Effector memory CD4-positive, alpha-beta T cell (primary cell): ENCODE measurements around the gene PKD1.
"Not testable (repeated sequence)": the region's sequence is repeated elsewhere in the genome, so short reads cannot be mapped to it uniquely, and the experiment has no call there.

ENCODE experiments used
- DNase-seq, 3 donors: peaks; one replicate each; pipeline ENCODE4 v3.0.0-alpha.2; 2020
- H3K27ac ChIP-seq: 2 replicates; pipeline ENCODE4 v1.7.0; 2013; ENCODE audit warnings: mild to moderate bottlenecking, low read length, moderate library complexity; ENCODE audit not compliant: insufficient read depth, poor library complexity, severe bottlenecking
- H3K27me3 ChIP-seq: replicated peaks from 2 replicates; pipeline ENCODE4 v1.7.0; 2013; ENCODE audit warnings: mild to moderate bottlenecking, low read length; ENCODE audit not compliant: insufficient read depth, control insufficient read depth, poor library complexity, severe bottlenecking
- H3K36me3 ChIP-seq: 2 replicates; pipeline ENCODE4 v1.7.0; 2013; ENCODE audit warnings: mild to moderate bottlenecking, low read length, moderate library complexity; ENCODE audit not compliant: control insufficient read depth, insufficient read depth
- H3K4me1 ChIP-seq: 2 replicates; pipeline ENCODE4 v1.7.0; 2013; ENCODE audit warnings: low read length, mild to moderate bottlenecking; ENCODE audit not compliant: control insufficient read depth, insufficient read depth, poor library complexity, severe bottlenecking
- H3K4me3 ChIP-seq: 2 replicates; pipeline ENCODE4 v1.7.0; 2013; ENCODE audit warnings: low read length, low read depth, mild to moderate bottlenecking; ENCODE audit not compliant: insufficient read depth, poor library complexity, severe bottlenecking
- H3K9me3 ChIP-seq: 2 replicates; pipeline ENCODE4 v1.7.0; 2013; ENCODE audit warnings: mild to moderate bottlenecking, low read length, moderate library complexity; ENCODE audit not compliant: control insufficient read depth

The PKD1 gene

DNA sequence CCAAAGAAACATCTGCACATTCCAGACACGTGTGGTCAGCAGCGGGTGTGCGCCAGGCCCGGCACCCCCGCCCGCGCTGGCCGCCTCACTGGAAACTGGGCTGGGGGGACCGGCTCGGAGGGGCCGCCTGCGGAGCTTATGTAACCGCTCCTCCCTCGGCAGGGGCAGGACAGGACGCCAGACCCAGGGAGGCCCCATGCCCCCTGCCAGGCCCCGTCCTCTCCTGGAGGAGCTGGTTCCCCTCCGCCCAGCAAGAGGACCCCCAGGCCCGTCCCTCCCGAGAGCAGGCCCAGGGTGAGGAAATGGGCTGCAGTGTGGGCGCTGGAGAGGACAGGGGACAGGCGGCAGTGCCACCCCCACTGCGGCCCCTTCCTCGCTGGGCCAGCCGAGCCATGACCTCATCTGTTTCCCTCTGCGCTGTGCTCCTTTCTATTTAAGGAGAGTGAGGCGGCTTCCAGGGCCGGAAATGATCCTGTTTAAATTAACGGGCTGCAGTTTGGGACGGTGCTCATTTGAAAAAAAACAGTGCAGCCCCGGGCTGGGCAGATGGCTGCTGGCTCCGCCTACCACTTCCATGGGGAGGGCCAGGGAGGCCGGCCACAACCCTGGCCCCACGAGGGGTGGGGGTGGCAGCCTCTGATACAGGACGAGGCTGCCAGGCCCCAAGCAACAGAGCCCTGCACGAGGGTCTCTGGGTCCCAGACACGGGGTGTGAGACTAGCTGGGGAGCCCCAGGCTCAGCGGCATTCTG lies 10.8 kb downstream of the PKD1 start:
- not testable (repeated sequence) for H3K36me3 ChIP-seq, DNase-seq, H3K4me1 ChIP-seq, H3K27ac ChIP-seq, H3K4me3 ChIP-seq, H3K27me3 ChIP-seq, H3K9me3 ChIP-seq

- not testable (repeated sequence) for H3K36me3 ChIP-seq, H3K4me1 ChIP-seq, H3K27me3 ChIP-seq, H3K27ac ChIP-seq, DNase-seq, H3K4me3 ChIP-seq, H3K9me3 ChIP-seq
Observed at GRCh38 chr16:2124377-2124693, 11.4 kb downstream of the PKD1 start.

DNA sequence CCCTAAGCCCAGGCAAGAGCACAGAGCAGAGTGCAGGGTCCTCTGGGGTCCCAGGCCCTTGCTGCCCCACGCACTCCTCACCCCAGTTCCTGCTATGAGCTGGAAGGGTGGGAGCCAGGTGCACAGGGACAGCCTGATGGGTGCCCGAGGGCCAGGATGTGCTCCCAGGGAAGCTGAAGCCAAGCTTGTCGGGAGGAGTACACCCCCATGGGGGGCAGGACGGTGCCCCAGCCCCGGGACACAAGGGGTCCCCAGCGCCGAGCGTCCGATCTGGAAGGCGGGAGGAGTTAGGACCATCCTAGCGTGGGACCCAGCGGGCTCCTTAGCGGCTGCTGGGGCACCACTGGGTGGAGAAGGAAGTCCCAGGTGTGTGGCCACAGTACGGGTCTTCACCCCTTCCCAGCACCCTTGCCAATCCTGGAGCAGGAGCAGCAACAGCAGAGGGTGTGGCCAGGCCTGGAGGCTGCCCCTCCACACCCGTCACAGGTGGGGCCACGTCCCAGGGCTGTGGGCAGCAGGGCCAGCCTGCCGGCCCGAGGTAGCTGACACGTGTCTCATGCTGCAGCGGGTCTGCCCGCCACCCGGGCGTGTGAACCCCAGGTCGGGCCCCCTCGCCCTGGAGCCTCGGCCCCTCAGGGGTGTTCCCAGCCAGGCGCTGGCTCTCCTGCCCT lies 11.9 kb downstream of the PKD1 start:
- not testable (repeated sequence) for H3K27me3 ChIP-seq, DNase-seq, H3K9me3 ChIP-seq, H3K4me3 ChIP-seq, H3K36me3 ChIP-seq, H3K4me1 ChIP-seq, H3K27ac ChIP-seq

DNA sequence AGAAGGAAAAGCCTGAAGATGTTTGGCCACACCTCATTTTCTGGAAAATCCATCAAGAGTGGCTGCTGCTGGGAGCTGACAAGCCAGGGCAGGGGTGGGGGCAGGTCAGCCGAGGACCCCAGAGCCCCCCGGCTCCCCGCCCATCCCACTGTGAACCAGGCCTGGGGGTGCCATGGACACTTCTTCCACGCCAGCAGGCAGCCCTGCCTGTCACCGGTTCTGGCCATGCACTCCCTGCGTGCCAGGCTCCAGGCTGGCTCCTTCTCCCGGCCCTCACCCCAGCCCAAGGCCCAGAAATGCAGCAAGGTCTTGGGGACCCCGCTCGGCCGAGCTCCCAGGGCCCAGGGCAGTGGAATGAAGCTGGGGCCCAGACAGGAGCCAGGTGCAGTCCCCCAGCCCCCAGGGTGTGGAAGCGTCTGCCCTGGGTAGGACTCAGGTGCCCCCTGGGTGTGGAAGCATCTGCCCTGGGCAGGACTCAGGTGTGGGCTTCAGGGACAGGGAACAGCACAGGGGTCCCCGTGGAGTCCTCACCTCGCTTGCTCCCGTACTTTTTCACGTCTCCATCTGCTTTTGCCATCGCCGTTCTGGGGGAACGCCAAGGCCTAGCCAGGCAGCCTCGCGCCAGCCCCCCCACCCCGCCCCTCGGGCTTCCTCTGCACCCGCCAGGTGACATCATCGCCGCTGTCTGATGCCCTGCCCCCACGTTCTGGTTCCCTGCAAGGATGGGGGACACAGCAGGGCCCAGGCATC lies 12.6 kb downstream of the PKD1 start:
- not testable (repeated sequence) for H3K36me3 ChIP-seq, H3K9me3 ChIP-seq, H3K4me1 ChIP-seq, DNase-seq, H3K27ac ChIP-seq, H3K27me3 ChIP-seq, H3K4me3 ChIP-seq

DNA sequence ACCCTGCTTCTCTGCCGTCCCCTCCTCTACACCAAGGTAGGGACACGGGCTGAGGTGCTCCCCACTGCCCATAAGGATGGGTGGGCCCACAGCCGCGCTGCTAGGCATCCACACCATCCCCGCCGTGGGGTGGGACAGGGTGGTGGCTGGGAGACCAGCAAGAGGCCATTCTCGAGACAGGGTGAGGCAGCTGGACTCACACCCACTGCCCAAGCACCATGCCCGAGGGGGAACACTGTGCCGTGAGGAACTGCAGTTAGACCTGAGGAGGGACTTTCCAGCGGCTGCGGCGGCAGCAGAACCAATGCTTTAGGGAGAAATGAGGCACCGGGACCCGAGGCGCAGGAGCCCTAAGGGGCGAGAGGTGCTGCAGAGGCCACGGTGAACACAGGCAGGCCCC lies 13.3 kb downstream of the PKD1 start:
- Histone ChIP-seq H3K36me3 (no peaks in the 10 kb centered on the region), H3K9me3 (no peaks in the 10 kb centered on the region), H3K4me1 (no peaks in the 10 kb centered on the region), H3K27ac (no peak overlapping the region), H3K27me3 (no peaks in the 10 kb centered on the region), H3K4me3 (no peak overlapping the region)
- no peak for DNase-seq

GRCh38 chr16:2121853-2122252 lies 13.8 kb downstream of the PKD1 start:
- no peak overlapping the region for H3K27ac ChIP-seq
- no peaks in the 10 kb centered on the region for H3K36me3 ChIP-seq
- no peak overlapping the region for H3K4me3 ChIP-seq
- no peaks in the 10 kb centered on the region for H3K27me3 ChIP-seq
- DNase-seq: no peak
- H3K9me3 ChIP-seq: no peaks in the 10 kb centered on the region
- H3K4me1 ChIP-seq: no peaks in the 10 kb centered on the region

DNA sequence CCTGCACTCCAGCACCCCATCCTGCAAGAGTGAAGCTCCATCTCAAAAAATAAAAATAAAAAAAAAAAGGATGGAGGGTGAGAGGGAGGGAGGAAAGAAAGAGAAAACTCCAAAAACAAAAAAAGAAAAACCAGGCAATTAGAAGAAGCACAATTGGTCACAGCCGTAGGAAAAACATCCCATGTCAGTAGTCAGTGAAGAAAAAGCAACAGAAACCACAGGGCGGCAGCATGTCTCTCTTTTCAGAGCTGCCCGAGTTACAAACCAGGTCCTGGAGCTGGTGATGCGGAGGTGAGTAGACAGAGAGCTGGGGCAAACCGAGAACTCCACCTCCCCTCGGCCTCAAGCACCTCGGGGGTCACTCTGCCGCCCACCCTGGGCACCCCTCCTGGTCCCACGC lies 14.4 kb downstream of the PKD1 start:
- not testable (repeated sequence) for DNase-seq, H3K36me3 ChIP-seq, H3K27ac ChIP-seq, H3K4me3 ChIP-seq, H3K4me1 ChIP-seq, H3K27me3 ChIP-seq, H3K9me3 ChIP-seq

- not testable (repeated sequence) for H3K27ac ChIP-seq, H3K4me3 ChIP-seq, H3K36me3 ChIP-seq, DNase-seq, H3K4me1 ChIP-seq, H3K27me3 ChIP-seq, H3K9me3 ChIP-seq
Observed at GRCh38 chr16:2117960-2118722, 17.6 kb downstream of the PKD1 start.

GRCh38 chr16:2117341-2117740 lies 18.4 kb downstream of the PKD1 start:
- H3K4me3 ChIP-seq, DNase-seq, H3K4me1 ChIP-seq, H3K36me3 ChIP-seq, H3K9me3 ChIP-seq, H3K27ac ChIP-seq, H3K27me3 ChIP-seq: not testable (repeated sequence)

DNA sequence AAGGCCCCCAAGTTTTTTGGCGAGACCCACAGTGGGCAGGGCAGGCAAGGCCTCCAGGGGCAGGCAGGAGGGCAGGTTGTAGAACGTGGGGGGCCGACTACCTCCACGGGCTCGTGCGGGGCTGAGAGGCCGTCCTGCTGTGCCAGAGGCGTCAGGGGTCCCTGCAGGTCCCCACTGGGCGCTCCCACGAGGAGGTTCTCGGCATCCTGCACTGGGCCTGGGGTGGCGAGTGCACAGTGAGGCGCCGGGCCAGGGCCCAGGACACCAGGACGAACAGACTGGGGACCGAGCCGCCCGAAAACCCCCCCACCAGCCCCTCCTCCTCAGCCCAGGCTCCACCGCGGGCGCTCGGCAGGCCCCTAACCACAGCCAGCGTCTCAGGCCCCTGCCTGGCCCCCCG lies 19.3 kb downstream of the PKD1 start:
- DNase-seq, H3K27ac ChIP-seq, H3K4me3 ChIP-seq, H3K9me3 ChIP-seq, H3K36me3 ChIP-seq, H3K4me1 ChIP-seq, H3K27me3 ChIP-seq: not testable (repeated sequence)
